ENCODE data around the gene UST.
"Not testable (repeated sequence)": the region's sequence is repeated elsewhere in the genome, so short reads cannot be mapped to it uniquely, and the experiment has no call there.

The UST gene

GRCh38 chr6:148912252-148912651 is 165.4 kb downstream of the UST start:
- TF ChIP-seq LEF1 (IDR thresholded peaks at IDR 0.05; ENCODE audit: borderline replicate concordance) (no peak), ELF4 (IDR thresholded peaks at IDR 0.05) (no peak), FOXK2 (IDR thresholded peaks at IDR 0.05) (no peak), FOXM1 (IDR thresholded peaks at IDR 0.05; ENCODE audit: borderline replicate concordance) (no peak), SUZ12 (IDR thresholded peaks at IDR 0.05) (no peak), ZNF384 (IDR thresholded peaks at IDR 0.05) (no peak), ARNT (IDR thresholded peaks at IDR 0.05) (no peak), PKNOX1 (IDR thresholded peaks at IDR 0.05) (no peak)
- CTCF ChIA-PET = no interaction called here
- POLR2A ChIA-PET = no interaction called here
- no peak for DNase-seq (ENCODE audit: extremely low spot score)

GRCh38 chr6:148915810-148916209 is 169.0 kb downstream of the UST start:
- ChIA-PET CTCF (no interaction called here), POLR2A (no interaction called here)
- DNase-seq (ENCODE audit: extremely low spot score) = no peak
- TF ChIP-seq ZNF384 (IDR thresholded peaks at IDR 0.05) = no peak

GRCh38 chr6:148916485-148916884 is 169.7 kb downstream of the UST start:
- DNase-seq (ENCODE audit: extremely low spot score); CTCF ChIA-PET; POLR2A ChIA-PET: not testable (repeated sequence)

- POLR2A ChIA-PET = no interaction called here
- TF ChIP-seq TARDBP (IDR thresholded peaks at IDR 0.05) = no peak
- no peak for TF ChIP-seq PKNOX1 (IDR thresholded peaks at IDR 0.05)
- TF ChIP-seq SP1 (IDR thresholded peaks at IDR 0.05) = no peak
- TF ChIP-seq CTBP1 (IDR thresholded peaks at IDR 0.05; ENCODE audit: borderline replicate concordance) = no peak
- no peak for TF ChIP-seq BHLHE40 (IDR thresholded peaks at IDR 0.05; ENCODE audit: borderline replicate concordance)
- TF ChIP-seq LEF1 (IDR thresholded peaks at IDR 0.05; ENCODE audit: borderline replicate concordance) = no peak
- no peak for TF ChIP-seq ZNF384 (IDR thresholded peaks at IDR 0.05)
- TF ChIP-seq FOXM1 (IDR thresholded peaks at IDR 0.05; ENCODE audit: borderline replicate concordance) = no peak
- TF ChIP-seq FOXA1 (IDR thresholded peaks at IDR 0.05) = no peak
- CTCF ChIA-PET = interaction anchor here (0.7 kb wide), 1 partner anchor 24 kb away, joined by 3 read pairs; no protein-coding TSS in a partner anchor
Observed at GRCh38 chr6:148924226-148925012, 177.6 kb downstream of the UST start.

GRCh38 chr6:148925701-148926100 is 178.9 kb downstream of the UST start:
- DNase-seq (ENCODE audit: extremely low spot score) = no peak
- ChIA-PET CTCF (no interaction called here), POLR2A (no interaction called here)
- no peak for TF ChIP-seq TARDBP (IDR thresholded peaks at IDR 0.05)
- no peak for TF ChIP-seq SP1 (IDR thresholded peaks at IDR 0.05)
- no peak for TF ChIP-seq SUZ12 (IDR thresholded peaks at IDR 0.05)
- no peak for TF ChIP-seq LEF1 (IDR thresholded peaks at IDR 0.05; ENCODE audit: borderline replicate concordance)
- no peak for TF ChIP-seq L3MBTL2 (conservative IDR thresholded peaks at IDR 0.05)
- TF ChIP-seq FOXK2 (IDR thresholded peaks at IDR 0.05) = no peak
- TF ChIP-seq ZNF384 (IDR thresholded peaks at IDR 0.05) = no peak
- no peak for TF ChIP-seq CTBP1 (IDR thresholded peaks at IDR 0.05; ENCODE audit: borderline replicate concordance)
- no peak for TF ChIP-seq ARNT (IDR thresholded peaks at IDR 0.05)
- no peak for TF ChIP-seq NFRKB (IDR thresholded peaks at IDR 0.05)
- TF ChIP-seq FOXA1 (IDR thresholded peaks at IDR 0.05) = no peak

More at GRCh38 chr6:148924226-148925012, 177.6 kb downstream of the UST start:
- no peak for DNase-seq (ENCODE audit: extremely low spot score)

GRCh38 chr6:148926478-148926877 is 179.6 kb downstream of the UST start:
- TF ChIP-seq LEF1 (IDR thresholded peaks at IDR 0.05; ENCODE audit: borderline replicate concordance) (no peak), FOXM1 (IDR thresholded peaks at IDR 0.05; ENCODE audit: borderline replicate concordance) (no peak), ZNF384 (IDR thresholded peaks at IDR 0.05) (no peak), TARDBP (IDR thresholded peaks at IDR 0.05) (no peak), SP1 (IDR thresholded peaks at IDR 0.05) (no peak), FOXA1 (IDR thresholded peaks at IDR 0.05) (no peak), HDGF (IDR thresholded peaks at IDR 0.05; ENCODE audit: borderline replicate concordance) (no peak)
- ChIA-PET POLR2A (no interaction called here), CTCF (interaction anchor here (0.5 kb wide), 1 partner anchor 377 kb away, joined by 5 read pairs; no protein-coding TSS in a partner anchor)
- no peak for DNase-seq (ENCODE audit: extremely low spot score)

- POLR2A ChIA-PET = no interaction called here
- DNase-seq (ENCODE audit: extremely low spot score) = no peak
- CTCF ChIA-PET = interaction anchor here (0.7 kb wide), 1 partner anchor 9 kb away, joined by 3 read pairs; no protein-coding TSS in a partner anchor
- TF ChIP-seq FOXM1 (IDR thresholded peaks at IDR 0.05; ENCODE audit: borderline replicate concordance) = no peak
- no peak for TF ChIP-seq FOXK2 (IDR thresholded peaks at IDR 0.05)
- TF ChIP-seq ZNF384 (IDR thresholded peaks at IDR 0.05) = no peak
- no peak for TF ChIP-seq PKNOX1 (IDR thresholded peaks at IDR 0.05)
- TF ChIP-seq CTBP1 (IDR thresholded peaks at IDR 0.05; ENCODE audit: borderline replicate concordance) = no peak
- no peak for TF ChIP-seq L3MBTL2 (conservative IDR thresholded peaks at IDR 0.05)
- TF ChIP-seq ELF4 (IDR thresholded peaks at IDR 0.05) = no peak
- no peak for TF ChIP-seq HDGF (IDR thresholded peaks at IDR 0.05; ENCODE audit: borderline replicate concordance)
- TF ChIP-seq BHLHE40 (IDR thresholded peaks at IDR 0.05; ENCODE audit: borderline replicate concordance) = no peak
- no peak for TF ChIP-seq SP1 (IDR thresholded peaks at IDR 0.05)
- TF ChIP-seq LEF1 (IDR thresholded peaks at IDR 0.05; ENCODE audit: borderline replicate concordance) = no peak
- no peak for TF ChIP-seq FOXA1 (IDR thresholded peaks at IDR 0.05)
- no peak for TF ChIP-seq ARNT (IDR thresholded peaks at IDR 0.05)
- TF ChIP-seq TARDBP (IDR thresholded peaks at IDR 0.05) = no peak
- no peak for TF ChIP-seq NFRKB (IDR thresholded peaks at IDR 0.05)
- TF ChIP-seq SUZ12 (IDR thresholded peaks at IDR 0.05) = no peak
Observed at GRCh38 chr6:148927586-148927985, 180.8 kb downstream of the UST start.
